Measurements from ENCODE around the gene NTM. TPM values are rescaled to one million over a fixed set of nuclear protein-coding genes. Genes with fewer than 3 reads are reported as not detected.

The NTM gene
- total RNA-seq, 1 experiment from 2014 or later: 8.6 TPM

GRCh38 chr11:131875611-131876010, 505.2 kb downstream of the NTM start:
- no TSS peak for BruUV-seq (replicated peaks)
- Histone ChIP-seq H3K36me3 (ENCODE audit: insufficient read depth, low read length, poor library complexity, severe bottlenecking) (no peaks in the 10 kb centered on the region), H3K9me3 (ENCODE audit: low read depth, low read length, poor library complexity, severe bottlenecking) (no peaks in the 10 kb centered on the region), H3K27ac (ENCODE audit: low read depth, low read length, poor library complexity, severe bottlenecking) (no peak overlapping the region), H3K27me3 (replicated peaks; ENCODE audit: insufficient read depth, low read depth, low read length, poor library complexity) (no peaks in the 10 kb centered on the region), H3K4me3 (ENCODE audit: low read depth, low read length, poor library complexity, severe bottlenecking) (no peak overlapping the region), H3K4me1 (ENCODE audit: insufficient read depth, low read length, poor library complexity, severe bottlenecking) (no peaks in the 10 kb centered on the region)
- POLR2A ChIA-PET (ENCODE audit: low non-redundant PET): no interaction called here
- intact Hi-C loops (cut with micrococcal nuclease; ENCODE audit: unreplicated experiment): no loop called here
- no peak for DNase-seq (ENCODE audit: low spot score)
- TF ChIP-seq EZH2 (IDR thresholded peaks at IDR 0.05; ENCODE audit: borderline replicate concordance, low read depth, low read length, poor library complexity, severe bottlenecking) (no peak), CTCF (conservative IDR thresholded peaks at IDR 0.05; ENCODE audit: low read depth, low read length) (no peak)
- CTCF ChIA-PET: no interaction called here

- ChIA-PET POLR2A (ENCODE audit: low non-redundant PET) (no interaction called here), CTCF (no interaction called here)
- TF ChIP-seq EZH2 (IDR thresholded peaks at IDR 0.05; ENCODE audit: borderline replicate concordance, low read depth, low read length, poor library complexity, severe bottlenecking) (no peak), CTCF (conservative IDR thresholded peaks at IDR 0.05; ENCODE audit: low read depth, low read length) (no peak)
- BruUV-seq (replicated peaks): no TSS peak
- DNase-seq (ENCODE audit: low spot score): no peak
- Histone ChIP-seq H3K27me3 (replicated peaks; ENCODE audit: insufficient read depth, low read depth, low read length, poor library complexity) (no peaks in the 10 kb centered on the region), H3K9me3 (ENCODE audit: low read depth, low read length, poor library complexity, severe bottlenecking) (no peaks in the 10 kb centered on the region), H3K27ac (ENCODE audit: low read depth, low read length, poor library complexity, severe bottlenecking) (no peak overlapping the region), H3K36me3 (ENCODE audit: insufficient read depth, low read length, poor library complexity, severe bottlenecking) (no peaks in the 10 kb centered on the region), H3K4me3 (ENCODE audit: low read depth, low read length, poor library complexity, severe bottlenecking) (no peak overlapping the region), H3K4me1 (ENCODE audit: insufficient read depth, low read length, poor library complexity, severe bottlenecking) (no peaks in the 10 kb centered on the region)
- intact Hi-C loops (cut with micrococcal nuclease; ENCODE audit: unreplicated experiment): no loop called here
Observed at GRCh38 chr11:131877246-131877942, 507.0 kb downstream of the NTM start.

- H3K36me3 ChIP-seq (ENCODE audit: insufficient read depth, low read length, poor library complexity, severe bottlenecking): no peaks in the 10 kb centered on the region
- H3K27ac ChIP-seq (ENCODE audit: low read depth, low read length, poor library complexity, severe bottlenecking): no peak overlapping the region
- no peak for DNase-seq (ENCODE audit: low spot score)
- no TSS peak for BruUV-seq (replicated peaks)
- no peaks in the 10 kb centered on the region for H3K27me3 ChIP-seq (replicated peaks; ENCODE audit: insufficient read depth, low read depth, low read length, poor library complexity)
- ChIA-PET POLR2A (ENCODE audit: low non-redundant PET) (interaction anchor here (0.6 kb wide), 1 partner anchor 729 kb away, joined by 3 read pairs; no protein-coding TSS in a partner anchor), CTCF (no interaction called here)
- no peaks in the 10 kb centered on the region for H3K4me1 ChIP-seq (ENCODE audit: insufficient read depth, low read length, poor library complexity, severe bottlenecking)
- H3K9me3 ChIP-seq (ENCODE audit: low read depth, low read length, poor library complexity, severe bottlenecking): no peaks in the 10 kb centered on the region
- TF ChIP-seq EZH2 (IDR thresholded peaks at IDR 0.05; ENCODE audit: borderline replicate concordance, low read depth, low read length, poor library complexity, severe bottlenecking) (no peak), CTCF (conservative IDR thresholded peaks at IDR 0.05; ENCODE audit: low read depth, low read length) (no peak)
- intact Hi-C loops (cut with micrococcal nuclease; ENCODE audit: unreplicated experiment): no loop called here
- no peak overlapping the region for H3K4me3 ChIP-seq (ENCODE audit: low read depth, low read length, poor library complexity, severe bottlenecking)
Observed at GRCh38 chr11:131880316-131880715, 509.9 kb downstream of the NTM start.
